Osteocyte (in vitro differentiated cells): ENCODE data around the gene SUN1. TPM values are rescaled to one million over a fixed set of nuclear protein-coding genes. Genes with fewer than 3 reads are reported as not detected.
"Not testable (repeated sequence)": the region's sequence is repeated elsewhere in the genome, so short reads cannot be mapped to it uniquely, and the experiment has no call there.

Experiments
- DNase-seq: peaks from one replicate; pipeline ENCODE4 v3.0.0; 2021; ENCODE audit warnings: mixed read lengths; ENCODE audit not compliant: unreplicated experiment; ENCODE audit errors: extremely low spot score
- H3K27ac Mint-ChIP-seq: one replicate; pipeline ENCODE4 v1.8.0; 2021; ENCODE audit warnings: mild to moderate bottlenecking, mixed read lengths; ENCODE audit not compliant: unreplicated experiment
- H3K27me3 Mint-ChIP-seq: one replicate; pipeline ENCODE4 v1.8.0; 2021; ENCODE audit warnings: mixed read lengths; ENCODE audit not compliant: unreplicated experiment
- H3K36me3 Mint-ChIP-seq: one replicate; pipeline ENCODE4 v1.8.0; 2021; ENCODE audit warnings: mixed read lengths; ENCODE audit not compliant: unreplicated experiment
- H3K4me1 Mint-ChIP-seq: one replicate; pipeline ENCODE4 v1.8.0; 2021; ENCODE audit warnings: mixed read lengths; ENCODE audit not compliant: unreplicated experiment
- H3K4me3 Mint-ChIP-seq: one replicate; pipeline ENCODE4 v1.8.0; 2021; ENCODE audit warnings: mild to moderate bottlenecking, moderate library complexity, mixed read lengths; ENCODE audit not compliant: unreplicated experiment
- H3K9me3 Mint-ChIP-seq: one replicate; pipeline ENCODE4 v1.8.0; 2021; ENCODE audit warnings: mixed read lengths; ENCODE audit not compliant: unreplicated experiment
- CTCF ChIP-seq: fragments of 200-600 bp; sonication (generic); IDR thresholded peaks from 2 replicates; pipeline ENCODE4 v1.5.0; 2021; ENCODE audit warnings: antibody characterized with exemption, mild to moderate bottlenecking, moderate library complexity
- total RNA-seq: library from RNA; stranded (reverse); gene quantifications from 2 replicates; pipeline ENCODE4 v1.2.1, GENCODE V29; 2021

The SUN1 gene
- total RNA-seq, 1 donor from 2014 or later = 212 TPM

GRCh38 chr7:794671-795329 is 37.5 kb upstream of the SUN1 start:
- Mint-ChIP-seq H3K27me3 (no peaks in the 10 kb centered on the region), H3K4me1 (peaks cover 9% of the 10 kb centered on the region), H3K36me3 (peaks cover 6% of the 10 kb centered on the region), H3K27ac (no peak overlapping the region), H3K4me3 (no peak overlapping the region), H3K9me3 (no peaks in the 10 kb centered on the region)
- no peak for TF ChIP-seq CTCF
- no peak for DNase-seq

- H3K4me3 Mint-ChIP-seq = not testable (repeated sequence)
Observed at GRCh38 chr7:796434-797169, 35.7 kb upstream of the SUN1 start.

GRCh38 chr7:798921-799470 is 33.3 kb upstream of the SUN1 start:
- Mint-ChIP-seq H3K36me3 (peaks cover 6% of the 10 kb centered on the region), H3K4me1 (peaks cover 27% of the 10 kb centered on the region), H3K27me3 (no peaks in the 10 kb centered on the region), H3K27ac (no peak overlapping the region), H3K9me3 (no peaks in the 10 kb centered on the region), H3K4me3 (no peak overlapping the region)
- no peak for TF ChIP-seq CTCF
- no peak for DNase-seq

More at GRCh38 chr7:796434-797169, 35.7 kb upstream of the SUN1 start:
- H3K4me1 Mint-ChIP-seq = peaks cover 17% of the 10 kb centered on the region
- H3K36me3 Mint-ChIP-seq, H3K27ac Mint-ChIP-seq, H3K27me3 Mint-ChIP-seq, DNase-seq, H3K9me3 Mint-ChIP-seq: not testable (repeated sequence)

GRCh38 chr7:800692-801091 is 31.6 kb upstream of the SUN1 start:
- Mint-ChIP-seq H3K27me3 (no peaks in the 10 kb centered on the region), H3K36me3 (no peaks in the 10 kb centered on the region), H3K27ac (no peak overlapping the region), H3K4me1 (peaks cover 27% of the 10 kb centered on the region), H3K4me3 (no peak overlapping the region), H3K9me3 (no peaks in the 10 kb centered on the region)
- no peak for DNase-seq
- no peak for TF ChIP-seq CTCF

- H3K27ac Mint-ChIP-seq, H3K36me3 Mint-ChIP-seq, DNase-seq, H3K4me3 Mint-ChIP-seq, H3K27me3 Mint-ChIP-seq, H3K9me3 Mint-ChIP-seq: not testable (repeated sequence)
- H3K4me1 Mint-ChIP-seq = peaks cover 27% of the 10 kb centered on the region
Observed at GRCh38 chr7:801351-801750, 30.9 kb upstream of the SUN1 start.

- Mint-ChIP-seq H3K4me3 (no peak overlapping the region), H3K9me3 (no peaks in the 10 kb centered on the region), H3K27ac (no peak overlapping the region), H3K36me3 (no peaks in the 10 kb centered on the region), H3K4me1 (peaks cover 25% of the 10 kb centered on the region), H3K27me3 (no peaks in the 10 kb centered on the region)
- no peak for DNase-seq
- TF ChIP-seq CTCF = no peak
Observed at GRCh38 chr7:801940-802381, 30.3 kb upstream of the SUN1 start.
